Body of pancreas (tissue), 4 donors: ENCODE measurements around the gene PCSK5. TPM values are rescaled to one million over a fixed set of nuclear protein-coding genes. Genes with fewer than 3 reads are reported as not detected.

Source experiments
- ATAC-seq: fragments of 150-250 bp; one replicate; pipeline ENCODE4 v1.9.1; 2016
- DNase-seq, 4 donors: peaks; one replicate each; pipeline ENCODE4 v3.0.0-alpha.2; 2019
- H3K27ac ChIP-seq, 4 donors: fragments of 200-600 bp; sonication (generic); 1 replicate in 3 of 4; 2 replicates in 1 of 4; pipeline versions ENCODE4 v1.5.1 to v1.6.1; 2016 to 2019; ENCODE audit warnings: mild to moderate bottlenecking in 1 of 4, mixed read lengths in 1 of 4, moderate library complexity in 1 of 4
- H3K27me3 ChIP-seq, 2 donors: fragments of 200-600 bp; sonication (generic); one replicate each; pipeline ENCODE4 v1.6.0; 2016; ENCODE audit warnings: mild to moderate bottlenecking in 1 of 2
- H3K36me3 ChIP-seq, 2 donors: fragments of 200-600 bp; sonication (generic); replicated peaks in 1 of 2; 2 replicates each; pipeline ENCODE4 v1.5.1; 2016; ENCODE audit warnings: low read depth in 2 of 2; ENCODE audit not compliant: insufficient read depth in 1 of 2
- H3K4me1 ChIP-seq: fragments of 200-600 bp; sonication (generic); one replicate; pipeline ENCODE4 v1.6.0; 2016
- H3K4me3 ChIP-seq, 2 donors: fragments of 200-600 bp; sonication (generic); 1 replicate in 1 of 2; 2 replicates in 1 of 2; pipeline ENCODE4 v1.5.1; 2016 to 2019
- H3K9me3 ChIP-seq, 3 donors: fragments of 200-600 bp; sonication (generic); 1 replicate in 2 of 3; 2 replicates in 1 of 3; pipeline ENCODE4 v1.5.1; 2016
- CTCF ChIP-seq, 7 experiments: fragments of 450-650 bp in 4 of 7; fragments of 200-600 bp in 3 of 7; sonication (generic) in 3 of 7; IDR thresholded peaks; one replicate each; pipeline ENCODE4 v1.5.1; 2016 to 2019; ENCODE audit warnings: antibody characterized with exemption in 7 of 7
- POLR2A ChIP-seq, 3 donors: fragments of 450-650 bp; IDR thresholded peaks; one replicate each; pipeline ENCODE4 v1.6.1; 2016; ENCODE audit warnings: antibody characterized with exemption in 3 of 3, mild to moderate bottlenecking in 2 of 3
- WGBS, 2 donors: methylation state at CpG; one replicate each; pipeline ENCODE4 v1.1.5; 2017; 5-methylcytosine and 5-hydroxymethylcytosine counted together
- intact Hi-C: fragments of 100-400 bp; cut with DNase I; formaldehyde crosslinking; loops from one replicate; pipeline ENCODE4 v1.15.1; 2023
- total RNA-seq, 2 donors: library from RNA; depleted of rRNA; stranded (reverse); fragments of >200 nt; gene quantifications; one replicate each; pipeline ENCODE4 v1.1.0, GENCODE V29; 2016

The PCSK5 gene
- total RNA-seq, 2 donors from 2014 or later = 11.2 to 12.2 TPM

DNA sequence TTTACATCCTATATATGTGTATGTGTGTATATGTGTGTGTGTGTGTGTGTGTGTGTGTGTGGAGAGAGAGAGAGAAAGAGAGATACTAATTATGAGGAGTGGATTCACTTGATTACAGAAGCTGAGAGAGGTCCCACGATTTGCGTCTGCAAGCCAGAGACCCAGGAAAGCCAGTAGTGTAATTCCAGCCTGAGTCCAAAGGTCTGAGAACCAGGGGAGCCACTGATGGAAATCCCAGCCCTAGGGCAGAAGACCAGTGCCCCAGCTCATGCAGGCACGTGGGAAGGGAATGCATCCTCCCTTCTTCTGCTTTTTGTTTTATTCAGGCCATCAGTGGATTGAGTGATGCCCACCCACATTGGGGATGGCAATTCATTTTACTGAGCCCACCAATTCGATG, 74.8 kb downstream of the PCSK5 start:
- TF ChIP-seq POLR2A (IDR thresholded peaks at IDR 0.05) = no peak
- TF ChIP-seq CTCF (IDR thresholded peaks at IDR 0.05) = no peak
- no peak overlapping the region for H3K4me3 ChIP-seq
- intact Hi-C loops = no loop called here
- ATAC-seq = no peak
- H3K9me3 ChIP-seq = no peaks in the 10 kb centered on the region
- WGBS, 2 donors = 87 to 94% methylated on average over 4 of the region's 4 CpGs
- no peak overlapping the region for H3K27ac ChIP-seq
- no peak for DNase-seq
- no peaks in the 10 kb centered on the region for H3K27me3 ChIP-seq
- no peaks in the 10 kb centered on the region for H3K36me3 ChIP-seq
- H3K4me1 ChIP-seq = peaks cover 8% of the 10 kb centered on the region

DNA sequence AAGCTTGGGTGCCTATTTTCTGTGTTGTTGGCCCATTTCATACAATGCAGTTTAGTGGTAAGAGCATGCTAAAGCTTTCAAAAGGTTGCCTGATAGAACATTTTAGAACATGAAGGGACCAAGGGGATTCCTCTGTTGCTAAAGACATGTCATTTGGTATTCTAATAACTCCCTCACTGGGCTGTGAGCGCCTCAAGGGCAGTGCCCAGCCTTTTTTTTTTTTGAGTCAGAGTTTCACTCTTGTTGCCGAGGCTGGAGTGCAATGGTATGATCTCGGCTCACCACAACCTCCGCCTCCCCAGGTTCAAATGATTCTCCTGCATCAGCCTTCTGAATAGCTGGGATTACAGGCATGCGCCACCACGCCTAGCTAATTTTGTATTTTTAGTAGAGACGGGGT, 77.1 kb downstream of the PCSK5 start:
- intact Hi-C loops = no loop called here
- Histone ChIP-seq H3K27ac (no peak overlapping the region), H3K9me3 (no peaks in the 10 kb centered on the region), H3K4me1 (peaks cover under 1% of the 10 kb centered on the region), H3K27me3 (no peaks in the 10 kb centered on the region), H3K4me3 (no peak overlapping the region), H3K36me3 (no peaks in the 10 kb centered on the region)
- DNase-seq (no peak), ATAC-seq (no peak)
- no peak for TF ChIP-seq CTCF (IDR thresholded peaks at IDR 0.05)
- TF ChIP-seq POLR2A (IDR thresholded peaks at IDR 0.05) = no peak
- 97 to 100% methylated on average over 6 to 7 of the region's 7 CpGs for WGBS, 2 donors

- DNase-seq (no peak), ATAC-seq (no peak)
- H3K4me3 ChIP-seq = no peak overlapping the region
- no peaks in the 10 kb centered on the region for H3K4me1 ChIP-seq
- TF ChIP-seq POLR2A (IDR thresholded peaks at IDR 0.05) (no peak), CTCF (IDR thresholded peaks at IDR 0.05) (no peak)
- intact Hi-C loops = no loop called here
- H3K36me3 ChIP-seq = no peaks in the 10 kb centered on the region
- H3K9me3 ChIP-seq = no peaks in the 10 kb centered on the region
- 91 to 94% methylated on average over 16 of the region's 16 CpGs for WGBS, 2 donors
- H3K27ac ChIP-seq = no peak overlapping the region
- no peaks in the 10 kb centered on the region for H3K27me3 ChIP-seq
Measured at GRCh38 chr9:75974016-75974766, 83.7 kb downstream of the PCSK5 start.

DNA sequence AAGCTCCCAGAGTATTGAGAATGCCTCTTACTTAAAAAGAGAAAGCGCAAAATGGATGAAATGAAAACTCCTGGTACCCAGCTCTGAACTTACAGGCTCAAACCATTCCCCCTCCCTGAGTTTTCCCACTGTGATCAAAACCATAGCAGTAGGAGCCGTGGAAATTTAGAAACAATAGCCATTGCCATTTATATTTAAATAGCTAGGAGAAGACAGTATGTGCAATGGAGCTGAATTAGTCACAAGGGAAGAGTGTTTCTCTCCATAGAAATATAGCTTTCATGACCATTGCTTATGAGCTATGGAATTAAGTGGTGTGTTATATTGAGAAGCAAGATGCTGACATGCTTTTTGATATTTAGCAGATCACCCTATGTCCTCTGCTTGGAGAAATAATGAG, 84.6 kb downstream of the PCSK5 start:
- H3K9me3 ChIP-seq = no peaks in the 10 kb centered on the region
- 90 to 93% methylated on average over 2 of the region's 2 CpGs for WGBS, 2 donors
- no peaks in the 10 kb centered on the region for H3K27me3 ChIP-seq
- intact Hi-C loops = no loop called here
- ATAC-seq = no peak
- H3K27ac ChIP-seq = no peak overlapping the region
- no peaks in the 10 kb centered on the region for H3K4me1 ChIP-seq
- TF ChIP-seq POLR2A (IDR thresholded peaks at IDR 0.05) (no peak), CTCF (IDR thresholded peaks at IDR 0.05) (no peak)
- no peak overlapping the region for H3K4me3 ChIP-seq
- no peaks in the 10 kb centered on the region for H3K36me3 ChIP-seq
- no peak for DNase-seq

DNA sequence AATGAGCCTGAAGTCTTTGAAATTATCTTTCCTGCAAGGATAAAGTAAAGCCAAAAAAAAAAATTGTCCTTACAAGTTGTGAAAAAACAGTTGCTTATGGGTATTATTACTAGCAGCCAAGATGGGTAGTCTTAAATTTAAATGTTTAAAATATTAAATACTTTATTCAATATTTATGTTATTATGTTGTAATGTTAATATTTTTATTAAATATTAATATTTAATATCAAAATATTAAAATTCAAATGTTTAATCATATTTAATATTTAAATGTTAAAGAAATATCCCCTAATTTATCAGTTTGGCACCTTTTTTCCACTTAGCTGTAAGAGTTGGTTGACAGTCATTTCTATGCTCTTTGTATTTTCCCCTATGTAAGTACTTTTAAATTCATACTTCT, 86.1 kb downstream of the PCSK5 start:
- Histone ChIP-seq H3K4me1 (no peaks in the 10 kb centered on the region), H3K9me3 (no peaks in the 10 kb centered on the region), H3K36me3 (no peaks in the 10 kb centered on the region), H3K27ac (no peak overlapping the region), H3K4me3 (no peak overlapping the region), H3K27me3 (no peaks in the 10 kb centered on the region)
- TF ChIP-seq CTCF (IDR thresholded peaks at IDR 0.05) (no peak), POLR2A (IDR thresholded peaks at IDR 0.05) (no peak)
- no peak for ATAC-seq
- intact Hi-C loops = no loop called here
- no peak for DNase-seq
